ENCODE measurements around the gene KCTD18.

Gene KCTD18

GRCh38 chr2:200483729-200484198, 26.1 kb downstream of the KCTD18 start:
- no peak for DNase-seq

- no peak for DNase-seq
These were observed 27.7 kb downstream of the KCTD18 start for GRCh38 chr2:200482194-200482593.

DNA sequence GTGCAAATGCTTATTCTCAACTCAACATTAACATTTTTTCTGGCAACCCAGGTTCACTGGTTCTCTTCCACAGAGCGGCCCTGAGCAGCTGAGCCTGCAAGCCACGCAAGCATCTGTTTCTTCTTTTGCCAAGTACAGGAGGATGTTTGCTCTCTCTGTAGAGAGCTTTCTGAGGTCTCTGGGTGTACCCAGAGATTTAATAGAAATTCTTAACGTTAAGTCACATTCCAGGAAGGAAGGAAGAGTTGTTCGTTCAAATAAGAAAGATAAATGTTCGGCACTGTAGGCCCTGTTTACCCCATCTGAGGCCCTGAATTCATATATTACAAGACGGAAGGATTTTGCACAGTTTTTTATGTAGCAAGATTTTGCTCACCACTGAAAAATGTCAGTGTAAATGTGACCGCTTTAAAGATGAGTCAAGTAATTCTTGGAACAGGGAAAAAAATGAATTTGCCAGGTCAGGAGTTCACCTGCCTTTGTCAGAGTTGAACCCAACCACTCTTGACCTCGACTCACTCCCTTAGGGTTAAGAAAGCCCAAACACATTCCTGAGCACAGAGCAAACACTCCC, 30.1 kb downstream of the KCTD18 start:
- no peak for DNase-seq

DNA sequence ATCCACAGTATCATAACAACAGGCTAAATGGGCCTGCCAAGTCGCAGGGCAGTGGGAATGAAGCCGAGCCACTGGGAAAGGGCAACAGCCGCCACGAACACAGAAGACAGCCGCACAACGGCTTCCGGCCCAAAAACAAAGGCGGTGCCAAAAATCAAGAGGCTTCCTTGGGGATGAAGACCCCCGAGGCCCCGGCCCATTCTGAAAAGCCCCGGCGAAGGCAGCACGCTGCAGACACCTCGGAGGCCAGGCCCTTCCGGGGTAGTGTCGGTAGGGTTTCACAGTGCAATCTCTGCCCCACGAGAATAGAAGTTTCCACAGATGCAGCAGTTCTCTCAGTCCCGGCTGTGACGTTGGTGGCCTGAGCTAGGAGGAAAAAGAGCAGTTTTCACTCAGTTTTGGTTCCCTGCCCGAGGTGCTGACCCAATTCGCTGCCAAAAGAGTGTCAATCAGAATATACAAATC, 32.2 kb downstream of the KCTD18 start:
- DNase-seq, result no peak

DNA sequence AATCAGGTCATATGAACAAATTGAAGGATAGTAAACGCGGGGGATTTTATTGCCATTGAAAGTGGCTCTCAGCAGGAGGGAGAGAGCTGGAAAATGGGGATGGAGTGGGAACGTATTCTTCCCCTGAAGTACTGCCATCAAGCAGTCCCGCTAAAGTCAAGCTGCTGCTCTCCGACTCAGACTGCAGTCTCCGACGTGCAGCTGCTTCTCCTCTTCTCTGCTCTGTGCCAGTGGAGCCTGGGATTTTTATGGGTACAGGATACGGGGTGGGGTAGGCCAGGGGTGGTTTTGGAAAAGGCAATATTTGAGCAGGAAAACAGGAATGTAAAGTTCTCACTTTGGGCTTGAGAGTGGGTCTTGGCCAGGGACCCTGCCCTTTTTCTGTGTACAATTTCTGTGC, 33.0 kb downstream of the KCTD18 start:
- no peak for DNase-seq

DNA sequence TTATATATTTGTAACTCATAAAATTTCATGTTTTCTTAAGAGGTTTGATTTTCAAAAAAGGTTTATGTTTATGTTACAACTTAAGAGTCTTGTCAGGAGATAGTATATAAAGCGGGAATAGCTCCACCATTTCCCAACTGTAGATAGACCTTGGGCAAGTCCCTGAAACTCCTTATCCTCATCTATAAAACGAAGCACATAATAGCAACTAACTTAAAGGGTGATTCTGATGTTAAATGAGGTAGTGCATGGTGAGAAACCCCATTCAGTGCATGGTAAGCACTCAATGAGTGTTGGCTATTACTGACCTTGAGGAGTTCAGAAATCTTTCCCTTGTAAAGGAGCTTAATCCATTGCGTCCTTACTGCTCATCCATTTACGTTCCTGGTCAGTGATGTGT, 34.1 kb downstream of the KCTD18 start:
- no peak for DNase-seq

DNA sequence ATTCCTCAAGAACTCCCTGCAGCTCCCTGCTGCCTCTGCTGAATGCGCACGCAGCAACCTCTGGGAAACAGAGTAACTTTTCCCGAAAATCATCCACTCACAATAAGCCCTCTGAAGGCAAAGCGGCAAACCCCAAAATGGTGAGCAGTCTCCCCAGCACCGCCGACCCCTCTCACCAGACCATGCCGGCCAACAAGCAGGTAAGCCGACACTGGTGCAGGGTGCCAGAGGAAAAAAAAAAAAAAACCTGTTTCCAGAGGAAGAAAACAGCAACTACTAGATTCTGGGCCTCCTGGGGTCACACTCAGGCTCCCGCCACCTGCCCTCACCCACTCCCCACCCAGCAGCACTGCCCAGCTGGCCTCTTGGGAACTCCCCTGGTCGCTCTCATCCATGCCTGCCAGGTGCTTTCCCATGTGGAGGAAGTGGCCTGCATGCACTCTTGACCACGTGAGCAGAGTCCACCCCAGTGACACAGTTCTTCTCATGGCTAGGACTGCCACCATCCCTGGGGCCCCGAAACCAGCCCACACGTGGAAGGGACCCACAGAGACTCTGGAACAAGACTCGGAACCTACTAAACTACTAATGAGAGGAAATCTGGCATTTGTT, 36.9 kb downstream of the KCTD18 start:
- no peak for DNase-seq

DNA sequence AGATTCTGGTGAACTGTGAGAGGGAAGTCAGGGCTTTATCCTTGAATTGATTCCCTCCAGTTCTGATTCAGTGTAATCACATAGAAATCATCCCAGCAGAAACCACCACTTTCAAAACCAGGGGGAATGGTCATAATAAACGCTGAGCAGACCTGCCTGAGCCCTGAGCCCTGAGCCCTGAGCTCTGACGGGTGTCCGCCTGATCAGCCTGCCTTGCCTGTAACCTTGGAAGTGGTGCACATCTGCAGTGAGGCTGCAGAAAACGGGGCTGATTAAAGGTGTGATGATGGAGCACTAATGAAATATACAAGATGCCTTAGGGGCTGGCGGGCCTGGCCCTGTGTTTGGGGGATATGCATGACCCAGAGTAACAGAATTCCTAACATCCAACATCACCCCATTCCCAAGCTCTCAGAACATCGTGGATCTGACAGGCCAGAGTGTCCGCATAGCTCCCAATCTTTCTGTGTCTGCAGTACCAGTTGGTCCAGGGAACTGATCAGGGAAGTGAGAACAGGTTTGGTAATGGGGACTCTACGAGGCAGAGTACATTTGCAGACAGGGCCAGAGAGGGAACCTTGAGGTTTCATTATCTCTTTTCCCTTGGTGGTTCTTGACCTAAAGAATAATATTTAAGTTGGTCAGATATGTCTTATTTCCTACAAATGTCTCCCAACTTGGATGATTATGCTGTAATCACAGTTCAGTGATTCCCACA, 37.8 kb downstream of the KCTD18 start:
- no peak for DNase-seq

DNA sequence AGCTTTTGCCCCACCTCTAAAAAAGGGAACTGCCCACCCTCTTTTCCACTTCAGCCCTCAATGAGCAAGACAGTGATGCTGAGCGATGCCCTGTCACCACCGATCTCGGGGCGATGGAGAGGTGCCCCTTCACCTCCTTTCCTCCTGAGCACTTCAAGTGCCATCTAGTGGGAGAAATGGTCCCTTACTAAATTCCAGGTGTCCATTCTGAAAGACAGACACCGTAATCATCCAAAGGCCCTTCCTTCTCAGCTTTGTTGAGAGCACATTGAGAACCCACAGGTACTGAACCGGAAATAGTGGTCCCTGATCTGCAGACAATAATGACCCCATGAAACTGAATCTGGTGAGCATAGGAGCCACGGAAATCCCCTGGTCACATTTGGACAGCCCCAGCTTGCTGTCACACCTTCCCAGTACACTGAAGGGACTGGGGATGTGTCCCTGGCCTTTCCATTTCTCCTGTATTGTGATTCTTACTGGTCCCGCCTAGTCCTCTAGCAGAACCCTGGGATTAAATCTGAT, 38.5 kb downstream of the KCTD18 start:
- DNase-seq, result peak; percentile 62

GRCh38 chr2:200470230-200470629, 39.6 kb downstream of the KCTD18 start:
- no peak for DNase-seq

GRCh38 chr2:200469708-200470211, 40.1 kb downstream of the KCTD18 start:
- no peak for DNase-seq

GRCh38 chr2:200467806-200468681, 41.8 kb downstream of the KCTD18 start:
- peak; percentile 62 for DNase-seq

DNA sequence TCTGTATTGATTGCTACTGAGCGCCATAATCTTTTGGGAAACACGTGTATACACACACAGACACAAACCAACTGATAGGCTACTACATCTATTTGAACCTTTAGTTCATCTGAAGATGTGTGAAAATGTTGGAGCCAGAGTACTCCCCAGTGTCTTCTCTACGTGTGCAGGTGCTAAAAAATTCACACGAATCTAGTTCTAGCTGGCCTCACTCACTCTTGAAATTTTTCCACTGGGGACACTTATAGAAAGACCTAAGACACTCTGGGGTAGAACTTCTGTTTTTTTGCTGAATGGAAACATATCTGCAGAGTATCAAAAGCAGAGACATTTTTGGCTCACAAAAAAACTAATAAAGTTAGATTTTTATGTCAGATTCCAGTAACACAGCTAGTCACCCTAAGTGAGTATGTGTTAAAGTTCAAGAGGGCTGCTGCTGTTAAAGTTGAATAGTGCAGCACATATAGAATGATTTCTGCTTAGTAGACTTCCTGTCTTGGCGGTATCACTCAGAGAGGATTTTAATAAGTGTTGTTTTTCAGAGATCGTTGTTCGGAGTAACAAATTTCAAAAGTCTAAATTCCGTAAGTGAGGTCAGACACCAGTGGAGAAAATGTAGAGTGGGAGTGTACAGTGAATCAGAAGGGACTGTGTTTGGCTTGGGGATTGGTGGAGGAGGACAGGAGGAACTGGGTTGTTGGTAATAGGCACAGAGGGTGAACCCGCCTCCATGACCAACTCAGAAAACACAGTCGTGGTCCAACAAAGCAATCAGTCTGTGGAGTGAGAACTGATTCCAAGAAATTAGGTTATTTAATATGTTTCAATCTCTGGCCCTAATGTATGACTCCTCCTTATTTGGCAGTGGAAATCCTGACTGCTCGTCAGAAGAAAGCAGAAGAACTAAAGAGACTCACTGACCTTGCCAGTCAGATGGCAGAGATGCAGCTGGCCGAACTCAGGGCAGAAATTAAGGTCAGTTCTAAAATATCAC, 43.1 kb downstream of the KCTD18 start:
- DNase-seq, result peak; percentile 66

DNA sequence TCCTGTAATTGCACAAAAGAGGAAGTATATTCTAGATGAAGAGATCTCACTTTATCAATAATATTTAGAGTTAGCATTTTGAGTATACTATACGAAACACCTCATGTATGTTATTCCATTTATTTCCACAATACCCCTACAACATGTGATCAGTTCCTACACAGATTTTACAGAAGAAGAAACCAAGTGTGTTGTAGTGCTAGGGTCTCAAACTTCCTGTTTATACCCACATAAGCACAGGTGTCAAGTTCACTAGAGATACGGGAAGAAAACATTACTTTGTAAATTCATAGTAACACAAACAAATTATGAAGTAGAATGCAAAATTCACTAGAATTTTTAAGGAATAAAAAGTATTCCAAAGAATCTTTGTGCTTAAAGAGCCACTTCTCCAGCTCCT, 46.4 kb downstream of the KCTD18 start:
- DNase-seq, result no peak

GRCh38 chr2:200461846-200462710, 47.8 kb downstream of the KCTD18 start:
- no peak for DNase-seq

DNA sequence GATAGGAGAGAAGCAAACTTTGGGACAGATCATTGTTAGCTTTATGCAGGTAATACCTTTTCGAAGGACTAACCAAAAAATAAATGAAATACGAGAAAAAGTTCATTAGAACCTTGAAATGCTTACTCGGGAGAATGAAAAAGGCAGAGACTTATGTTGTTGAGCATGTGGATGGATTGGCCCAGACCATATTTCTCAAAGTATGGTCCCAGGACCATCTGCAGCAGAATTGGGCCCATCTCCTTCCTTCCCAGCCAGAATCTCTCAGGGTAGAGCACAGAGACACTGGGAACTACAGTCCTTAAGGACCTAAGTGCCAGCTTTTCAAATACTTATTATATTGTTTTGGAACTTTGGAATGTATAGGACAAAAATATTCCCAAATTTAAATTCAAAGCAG, 50.8 kb downstream of the KCTD18 start:
- DNase-seq, result no peak

DNA sequence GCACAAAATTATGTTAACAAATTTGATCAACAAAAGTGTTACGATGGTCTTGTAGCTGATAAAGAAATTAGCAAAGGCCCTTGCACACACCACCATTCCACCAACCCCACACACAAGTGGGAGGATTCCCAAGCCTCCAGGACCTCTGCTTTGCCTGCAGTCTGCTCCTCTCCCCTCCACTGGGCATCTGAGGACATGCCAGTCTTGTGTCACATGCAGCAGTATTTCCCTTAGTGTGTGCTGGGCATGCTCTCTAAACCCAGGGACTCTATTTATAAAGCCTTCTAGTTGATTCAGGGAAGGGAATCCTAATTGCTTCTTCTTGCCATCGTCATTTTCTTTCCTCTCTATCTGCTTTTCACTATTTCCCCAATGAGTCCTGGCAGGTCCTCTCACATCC, 53.3 kb downstream of the KCTD18 start:
- DNase-seq, result no peak

- DNase-seq, result peak; percentile 16
These were observed 53.9 kb downstream of the KCTD18 start for GRCh38 chr2:200455958-200456421.

DNA sequence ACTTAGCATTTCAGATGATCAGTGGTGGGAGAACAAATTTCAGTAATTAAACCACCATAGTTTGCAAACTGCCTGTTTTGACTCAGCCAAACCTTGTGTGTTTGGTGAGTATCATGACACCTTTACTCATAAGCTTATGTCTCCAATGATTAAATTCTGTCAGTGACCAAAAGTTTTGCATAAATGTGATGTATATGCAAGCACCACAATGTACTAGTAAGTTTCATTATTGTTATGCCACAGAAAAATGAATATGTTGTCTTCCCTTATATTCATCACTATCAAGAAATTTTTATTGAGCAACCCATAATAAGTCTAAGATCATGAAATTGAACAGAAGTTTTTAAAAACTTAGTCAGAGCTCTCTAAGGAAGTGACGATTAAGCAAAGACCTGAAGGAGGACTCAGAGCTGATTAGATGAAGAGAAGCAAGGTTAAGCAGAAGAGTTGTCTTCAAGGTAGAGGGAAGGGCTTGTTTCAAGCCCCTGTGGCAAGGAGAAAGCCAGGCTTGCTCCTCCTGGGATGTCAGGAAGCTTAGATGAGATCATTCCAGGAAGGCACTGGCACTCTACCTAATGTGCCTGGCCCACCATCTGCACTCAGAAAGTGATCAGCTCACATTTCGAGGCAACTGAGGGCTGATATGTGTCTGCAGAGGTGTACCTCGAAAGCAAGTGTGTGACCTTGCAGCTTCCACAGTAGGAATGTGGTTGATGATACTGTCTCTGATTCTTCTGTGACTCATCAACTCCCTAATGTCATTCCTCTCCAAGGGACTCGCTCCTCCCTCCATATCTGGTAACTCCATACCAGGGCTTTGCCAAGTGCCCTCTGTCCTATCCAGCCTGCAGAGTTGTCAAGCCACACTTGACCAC, 54.7 kb downstream of the KCTD18 start:
- DNase-seq, result no peak

Data from CD4-positive, alpha-beta T cell treated with Interleukin-10 for 1 hour (primary cell).